PC-9 (cell line): Measurements from ENCODE around the gene MSH6. TPM values are rescaled to one million over a fixed set of nuclear protein-coding genes. Genes with fewer than 3 reads are reported as not detected.

Experiments
- BruUV-seq: library from RNA; stranded (reverse); fragments of 400-500 nt; replicated peaks from 2 replicates; lab custom pipeline; 2021; lab: Mats Ljungman, UMichigan
- CTCF ChIA-PET: fragments of 300-600 bp; sonication (Branson Sonifier 250); formaldehyde crosslinking; loops from one replicate; lab custom pipeline; 2022; ENCODE audit warnings: antibody characterized with exemption; lab: Charles Lee
- POLR2A ChIA-PET: fragments of 300-600 bp; sonication (Branson Sonifier 250); formaldehyde crosslinking; loops from one replicate; lab custom pipeline; 2022; ENCODE audit warnings: antibody characterized with exemption; ENCODE audit not compliant: unreplicated experiment; lab: Charles Lee
- DNase-seq, 2 experiments: peaks; one replicate each; pipeline versions ENCODE4 v3.0.0 to v3.0.0-alpha.2; 2015 to 2022; ENCODE audit warnings: mixed read lengths in 1 of 2
- H2AFZ ChIP-seq: fragments of 200-600 bp; sonication (generic); 2 replicates; pipeline ENCODE4 v1.8.1; 2017; ENCODE audit warnings: antibody characterized with exemption
- H3F3A ChIP-seq: fragments of 200-600 bp; sonication (generic); 2 replicates; pipeline ENCODE4 v1.8.1; 2017; ENCODE audit warnings: antibody characterized with exemption, mild to moderate bottlenecking, low read depth; ENCODE audit not compliant: insufficient read depth
- H3K27ac ChIP-seq: fragments of 200-600 bp; sonication (generic); 2 replicates; pipeline ENCODE4 v1.6.1; 2016; ENCODE audit warnings: mixed run types
- H3K27me3 ChIP-seq: fragments of 200-600 bp; sonication (generic); 2 replicates; pipeline ENCODE4 v1.6.1; 2016; ENCODE audit warnings: low read depth, mixed run types; ENCODE audit not compliant: insufficient read depth
- H3K36me3 ChIP-seq: fragments of 200-600 bp; sonication (generic); 2 replicates; pipeline ENCODE4 v1.6.1; 2016; ENCODE audit warnings: low read depth, mixed run types
- H3K4me1 ChIP-seq: fragments of 200-600 bp; sonication (generic); replicated peaks from 2 replicates; pipeline ENCODE4 v1.6.1; 2016; ENCODE audit warnings: mixed run types; ENCODE audit not compliant: insufficient read depth
- H3K4me2 ChIP-seq: fragments of 200-600 bp; sonication (generic); 2 replicates; pipeline ENCODE4 v1.6.1; 2017; ENCODE audit warnings: mixed run types
- H3K4me3 ChIP-seq: fragments of 200-600 bp; sonication (generic); 2 replicates; pipeline ENCODE4 v1.6.1; 2016; ENCODE audit warnings: mixed run types
- H3K79me2 ChIP-seq: fragments of 200-600 bp; sonication (generic); 2 replicates; pipeline ENCODE4 v1.6.1; 2017; ENCODE audit warnings: low read depth, mixed run types
- H3K9me2 ChIP-seq: fragments of 200-600 bp; sonication (generic); 2 replicates; pipeline ENCODE4 v1.8.1; 2017; ENCODE audit warnings: mild to moderate bottlenecking; ENCODE audit not compliant: insufficient read depth
- H3K9me3 ChIP-seq: fragments of 200-600 bp; sonication (generic); 2 replicates; pipeline ENCODE4 v1.8.1; 2016; ENCODE audit warnings: low read depth; ENCODE audit not compliant: insufficient read depth
- H4K20me1 ChIP-seq: fragments of 200-600 bp; sonication (generic); 2 replicates; pipeline ENCODE4 v1.8.1; 2017; ENCODE audit not compliant: insufficient read depth
- CTCF ChIP-seq: fragments of 200-600 bp; sonication (generic); conservative IDR thresholded peaks from 2 replicates; pipeline ENCODE4 v1.6.1; 2017; ENCODE audit warnings: mixed run types, antibody characterized with exemption, mild to moderate bottlenecking, moderate library complexity
- EZH2 ChIP-seq: fragments of 200-600 bp; sonication (generic); IDR thresholded peaks from 2 replicates; pipeline ENCODE4 v1.8.0; 2017; ENCODE audit warnings: antibody characterized with exemption, low read depth
- intact Hi-C: fragments of 100-400 bp; cut with micrococcal nuclease; formaldehyde crosslinking; loops from one replicate; pipeline ENCODE4 v1.10.0; 2022; ENCODE audit not compliant: unreplicated experiment
- total RNA-seq: library from RNA; stranded (reverse); gene quantifications from 2 replicates; pipeline ENCODE4 v1.2.3, GENCODE V29; 2021

Gene MSH6
- total RNA-seq, 1 experiment from 2014 or later, result 123 TPM

DNA sequence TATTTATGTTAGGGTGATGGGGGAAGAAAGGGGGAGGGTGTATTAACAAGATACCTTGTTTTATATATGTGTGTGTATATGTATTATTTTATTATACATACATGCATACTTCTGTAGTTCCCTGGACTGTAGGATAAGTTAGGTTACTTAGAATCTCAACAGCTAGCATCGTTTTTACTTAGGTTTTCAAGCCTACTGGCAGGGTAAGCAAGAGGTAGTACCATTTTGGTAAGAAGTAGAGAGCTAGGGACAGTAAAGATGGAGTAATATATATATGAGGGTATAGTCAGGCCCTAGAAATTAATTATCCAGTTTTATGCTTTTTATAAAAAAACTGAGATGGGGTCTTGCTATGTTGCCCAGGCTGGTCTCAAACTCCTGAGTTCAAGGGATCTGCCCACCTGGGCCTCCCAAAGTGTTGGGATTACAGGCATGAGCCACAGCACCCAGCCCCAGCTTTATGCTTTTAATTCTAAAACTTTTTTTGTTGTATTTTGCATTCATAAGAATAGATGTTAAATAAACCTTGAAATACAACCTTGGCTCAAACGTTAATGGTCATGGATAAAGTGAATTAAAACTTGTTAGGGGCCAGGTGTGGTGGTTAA is 13.2 kb downstream of the MSH6 start:
- no peaks in the 10 kb centered on the region for H3K4me1 ChIP-seq
- H3K4me2 ChIP-seq, result no peak overlapping the region
- H3K27ac ChIP-seq, result no peak overlapping the region
- no peaks in the 10 kb centered on the region for H3K9me3 ChIP-seq
- ChIA-PET CTCF (no interaction called here), POLR2A (no interaction called here)
- no TSS peak for BruUV-seq
- peaks cover 65% of the 10 kb centered on the region for H3K36me3 ChIP-seq
- intact Hi-C loops, result no loop called here
- no peak overlapping the region for H2AFZ ChIP-seq
- H3K4me3 ChIP-seq, result no peak overlapping the region
- TF ChIP-seq CTCF (no peak), EZH2 (no peak)
- H3F3A ChIP-seq, result peaks cover 32% of the 10 kb centered on the region
- peaks cover 12% of the 10 kb centered on the region; the same call in 1 of the 2 replicates for H4K20me1 ChIP-seq
- H3K79me2 ChIP-seq, result peaks cover 69% of the 10 kb centered on the region
- no peak for DNase-seq
- H3K9me2 ChIP-seq, result no peaks in the 10 kb centered on the region
- H3K27me3 ChIP-seq, result no peaks in the 10 kb centered on the region

- H3K4me1 ChIP-seq, result no peaks in the 10 kb centered on the region
- H2AFZ ChIP-seq, result no peak overlapping the region
- peaks cover 12% of the 10 kb centered on the region; the same call in 1 of the 2 replicates for H4K20me1 ChIP-seq
- no peak for DNase-seq
- H3K27me3 ChIP-seq, result no peaks in the 10 kb centered on the region
- TSS peak; percentile 27 for BruUV-seq
- peaks cover 32% of the 10 kb centered on the region for H3F3A ChIP-seq
- H3K4me2 ChIP-seq, result no peak overlapping the region
- no peaks in the 10 kb centered on the region for H3K9me2 ChIP-seq
- no peak overlapping the region for H3K4me3 ChIP-seq
- H3K9me3 ChIP-seq, result 0 out of 2 replicates have a peak, but pooled peaks cover 10% of the 10 kb centered on the region
- TF ChIP-seq EZH2 (no peak), CTCF (no peak)
- peaks cover 68% of the 10 kb centered on the region for H3K79me2 ChIP-seq
- intact Hi-C loops, result no loop called here
- peaks cover 87% of the 10 kb centered on the region for H3K36me3 ChIP-seq
- POLR2A ChIA-PET, result no interaction called here
- H3K27ac ChIP-seq, result no peak overlapping the region
- CTCF ChIA-PET, result no interaction called here
Observed at GRCh38 chr2:47798631-47799030, 15.7 kb downstream of the MSH6 start.

GRCh38 chr2:47799031-47799609 is 16.2 kb downstream of the MSH6 start:
- CTCF ChIA-PET, result no interaction called here
- Histone ChIP-seq H3K79me2 (peaks cover 67% of the 10 kb centered on the region), H3K4me3 (no peak overlapping the region), H3K9me2 (no peaks in the 10 kb centered on the region), H2AFZ (no peak overlapping the region), H4K20me1 (peaks cover 12% of the 10 kb centered on the region; the same call in 1 of the 2 replicates), H3K4me2 (no peak overlapping the region), H3K27ac (no peak overlapping the region), H3K36me3 (peaks cover 92% of the 10 kb centered on the region), H3K4me1 (no peaks in the 10 kb centered on the region), H3K9me3 (0 out of 2 replicates have a peak, but pooled peaks cover 12% of the 10 kb centered on the region), H3K27me3 (no peaks in the 10 kb centered on the region), H3F3A (peaks cover 36% of the 10 kb centered on the region)
- no peak for TF ChIP-seq EZH2
- TF ChIP-seq CTCF, result no peak
- no peak for DNase-seq
- POLR2A ChIA-PET, result no interaction called here
- intact Hi-C loops, result no loop called here
- no TSS peak for BruUV-seq
